NCI-H128 (cell line): ENCODE results near the gene SLC2A11.

ENCODE experiments used
- DNase-seq: peaks from one replicate; lab custom pipeline; 2025; ENCODE audit not compliant: unreplicated experiment; lab: John Stamatoyannopoulos, UW

SLC2A11 gene

DNA sequence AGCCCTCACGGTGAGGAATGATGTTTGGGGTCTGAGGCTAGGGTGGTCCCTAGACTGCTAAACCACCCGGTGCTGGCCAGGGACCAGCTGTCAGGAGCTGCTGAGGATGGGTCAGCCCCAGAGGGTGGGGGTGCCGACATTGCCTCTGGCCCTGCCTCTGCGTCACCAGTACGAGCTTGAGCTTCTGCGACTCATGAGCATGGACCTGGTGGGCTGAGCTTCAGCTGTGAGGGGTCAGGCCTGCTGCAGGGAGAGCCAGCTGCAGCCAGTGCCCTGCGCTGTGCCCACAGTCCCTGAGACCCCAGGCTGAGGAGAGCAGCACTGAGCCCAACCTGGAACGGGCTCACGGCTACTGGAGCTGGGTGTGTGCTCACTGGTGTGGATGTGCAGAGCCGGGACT, 25.9 kb upstream of the SLC2A11 start:
- no peak for DNase-seq

DNA sequence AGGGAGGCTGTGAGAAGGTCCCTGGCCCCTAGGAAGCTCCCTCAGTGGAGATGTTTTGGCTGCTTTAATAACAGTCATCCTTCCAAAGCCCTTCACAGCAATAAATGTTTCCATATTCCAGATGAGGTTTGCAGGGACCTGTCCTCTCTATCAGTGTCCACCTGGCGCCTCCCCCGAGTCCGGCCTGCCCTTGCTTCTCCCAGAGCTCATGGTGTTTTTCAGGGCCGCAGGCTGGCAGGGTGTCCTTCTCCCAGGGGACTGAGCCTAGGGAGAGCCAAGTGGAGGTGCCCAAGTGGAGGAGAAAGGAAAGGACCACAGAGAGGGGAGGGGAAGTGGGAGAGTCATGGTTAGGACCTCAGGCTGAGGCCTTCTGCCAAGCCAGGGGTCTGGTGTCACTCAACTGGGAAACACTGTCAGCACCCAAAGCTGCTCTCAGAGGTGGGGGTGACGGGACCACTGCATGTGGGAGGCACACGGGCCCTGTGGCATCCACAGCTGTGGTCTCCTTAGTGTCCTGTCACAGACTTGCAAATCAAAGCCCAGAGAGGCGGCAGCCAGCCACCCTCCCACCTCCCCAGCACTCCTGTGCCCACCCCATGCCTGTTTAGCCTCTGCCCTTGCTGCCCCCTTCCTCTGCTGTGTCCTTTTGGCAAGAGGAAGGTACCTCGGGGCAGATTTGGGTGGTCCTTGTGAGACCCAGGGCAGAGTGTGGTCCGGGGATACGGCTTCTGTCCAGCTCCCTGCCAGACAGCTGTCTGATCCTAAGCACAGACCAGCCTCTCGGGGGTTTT, 25.3 kb upstream of the SLC2A11 start:
- no peak for DNase-seq

DNA sequence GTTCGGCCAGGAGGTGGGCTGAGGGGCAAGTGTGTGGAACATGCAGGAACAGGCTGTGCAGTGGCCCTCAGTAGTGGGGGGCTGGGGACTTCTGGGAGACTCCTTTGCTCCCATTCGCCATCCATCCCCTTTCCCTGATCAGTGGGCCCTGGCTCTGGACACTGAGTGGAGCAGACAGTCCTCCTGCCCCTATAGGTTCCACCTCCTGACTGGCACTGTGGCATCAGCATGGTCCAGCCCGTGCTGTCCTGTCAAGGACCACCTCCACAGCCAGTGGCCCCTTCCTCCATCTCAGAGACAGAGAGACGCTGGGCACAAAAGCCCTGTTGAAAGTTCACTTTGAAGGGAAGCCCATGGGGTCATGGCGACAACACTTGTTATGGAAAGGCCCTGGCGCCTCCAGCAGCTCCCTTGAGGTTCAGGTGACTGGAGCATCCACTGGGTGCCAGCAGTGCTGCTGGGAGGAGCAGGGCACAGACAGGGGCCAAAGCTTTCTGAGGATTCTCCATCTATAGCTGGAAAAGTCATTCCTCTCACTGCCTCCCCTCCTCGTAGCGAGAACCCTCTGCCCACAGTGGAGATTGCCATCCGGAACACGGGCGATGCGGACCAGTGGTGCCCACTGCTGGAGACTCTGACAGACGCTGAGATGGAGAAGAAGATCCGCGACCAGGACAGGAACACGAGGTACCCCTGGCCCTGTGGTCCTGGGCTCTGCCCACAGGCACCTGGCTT, 24.5 kb upstream of the SLC2A11 start:
- no peak for DNase-seq

DNA sequence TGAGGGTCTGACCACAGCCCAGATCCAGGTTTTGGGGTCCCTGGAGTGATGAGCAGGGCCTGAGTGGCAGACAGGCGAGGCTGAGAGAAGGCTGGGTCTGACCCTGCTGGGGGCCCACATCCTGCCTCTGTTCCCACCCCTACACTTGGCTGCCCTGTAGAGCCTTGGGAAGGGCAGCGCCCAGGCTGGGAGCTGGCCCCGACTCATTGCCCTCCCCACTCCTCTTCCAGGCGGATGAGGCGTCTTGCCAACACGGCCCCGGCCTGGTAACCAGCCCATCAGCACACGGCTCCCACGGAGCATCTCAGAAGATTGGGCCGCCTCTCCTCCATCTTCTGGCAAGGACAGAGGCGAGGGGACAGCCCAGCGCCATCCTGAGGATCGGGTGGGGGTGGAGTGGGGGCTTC, 23.8 kb upstream of the SLC2A11 start:
- DNase-seq, result no peak

DNA sequence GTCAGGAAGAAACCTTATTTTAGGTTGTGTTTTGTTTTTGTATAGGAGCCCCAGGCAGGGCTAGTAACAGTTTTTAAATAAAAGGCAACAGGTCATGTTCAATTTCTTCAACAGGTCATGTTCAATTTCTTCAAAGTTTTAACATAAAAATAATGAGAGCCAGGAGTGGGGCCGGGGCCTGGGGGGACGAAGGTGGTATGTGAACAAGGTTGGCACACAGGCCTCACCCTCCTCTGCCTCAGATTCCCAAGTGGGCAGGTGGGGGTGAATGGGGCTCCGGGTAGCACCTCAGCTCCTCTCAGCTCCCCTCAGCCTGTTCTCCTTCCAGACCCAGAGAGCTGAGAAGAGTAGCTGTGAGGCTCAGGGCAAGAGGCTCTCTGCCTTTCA, 23.3 kb upstream of the SLC2A11 start:
- DNase-seq, result no peak

DNA sequence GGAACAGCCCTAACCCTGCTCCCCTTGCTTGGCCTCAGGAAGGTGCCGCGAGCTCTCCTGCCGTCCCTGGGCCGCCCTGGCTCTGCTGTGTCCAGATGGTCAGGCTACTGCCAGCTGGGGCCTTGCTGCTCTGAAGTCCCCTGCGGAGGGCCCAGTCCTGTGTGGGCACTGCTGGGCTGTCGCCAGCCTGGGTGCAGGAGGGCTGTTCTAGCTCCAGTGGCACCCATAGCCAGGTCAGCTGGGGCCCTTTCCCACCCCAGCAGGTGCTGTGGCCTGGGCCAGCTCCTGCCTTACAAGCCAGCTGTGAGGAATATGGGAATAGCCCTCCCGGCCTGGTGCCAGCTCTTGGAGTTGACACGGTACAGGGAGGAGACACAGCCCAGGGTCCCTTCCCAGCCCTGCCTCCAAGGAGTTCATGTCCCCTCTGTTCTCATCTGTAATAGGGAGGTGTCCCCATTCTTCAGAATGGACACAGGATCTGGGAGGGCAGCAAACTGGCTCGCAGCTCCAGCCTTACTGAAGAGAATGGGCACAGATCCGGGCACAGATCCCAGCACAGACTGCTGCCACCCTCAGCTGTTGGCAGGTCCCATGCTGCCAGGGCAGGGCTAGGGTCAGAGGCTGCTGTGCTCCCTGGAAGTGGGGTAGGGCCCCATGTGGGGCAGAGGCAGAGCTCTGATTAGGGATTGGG, 22.7 kb upstream of the SLC2A11 start:
- no peak for DNase-seq

DNA sequence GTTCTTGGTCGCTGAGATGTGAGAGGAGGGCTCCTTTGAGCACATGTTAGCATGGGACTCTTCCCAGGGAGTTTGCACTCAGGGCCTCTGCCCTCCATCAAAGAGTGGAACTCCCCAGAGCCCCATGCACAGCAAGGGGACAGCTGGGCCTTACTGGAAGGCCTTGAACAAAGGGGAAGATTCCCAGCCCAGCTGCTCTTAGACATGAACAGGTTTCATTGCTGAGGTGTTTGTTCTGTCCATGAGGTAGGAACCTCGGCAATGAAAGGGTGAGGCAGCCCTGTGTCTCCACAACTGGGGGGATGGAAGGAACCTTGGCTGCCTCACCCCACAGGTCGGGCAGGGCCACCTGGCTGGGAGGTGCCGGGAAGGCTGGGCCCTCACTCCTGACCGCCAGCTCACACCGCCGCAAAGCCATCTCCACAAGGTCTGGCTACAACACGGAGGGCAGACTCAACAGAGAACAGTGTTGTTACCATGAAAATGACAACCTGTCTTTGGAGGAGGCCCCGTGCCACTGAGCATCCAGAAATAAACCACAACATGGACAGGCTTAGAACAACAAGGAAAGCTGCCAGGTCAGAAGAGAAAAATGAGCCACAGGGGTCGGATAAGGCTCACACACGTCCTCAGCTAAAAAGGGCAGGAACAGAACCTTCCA, 22.1 kb upstream of the SLC2A11 start:
- no peak for DNase-seq

DNA sequence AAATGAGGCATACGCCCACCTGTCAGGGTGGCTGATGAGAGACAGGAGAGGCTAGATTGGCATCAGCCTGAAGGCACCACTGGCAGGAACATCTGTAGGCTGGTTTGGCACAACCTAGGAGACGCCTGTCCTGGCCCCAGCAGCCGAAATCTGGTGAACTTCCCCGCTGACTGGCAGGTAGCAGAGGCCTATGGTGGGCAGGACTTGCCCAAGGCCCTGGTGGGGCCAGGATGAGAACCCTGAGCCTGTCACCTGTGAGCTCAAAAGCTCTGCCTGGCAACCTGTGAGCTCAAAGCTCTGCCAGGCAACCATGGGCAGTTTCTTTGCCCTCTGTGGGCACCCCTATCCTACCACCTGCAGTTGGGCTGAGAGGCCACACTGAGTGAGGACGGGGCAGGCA, 21.4 kb upstream of the SLC2A11 start:
- no peak for DNase-seq

DNA sequence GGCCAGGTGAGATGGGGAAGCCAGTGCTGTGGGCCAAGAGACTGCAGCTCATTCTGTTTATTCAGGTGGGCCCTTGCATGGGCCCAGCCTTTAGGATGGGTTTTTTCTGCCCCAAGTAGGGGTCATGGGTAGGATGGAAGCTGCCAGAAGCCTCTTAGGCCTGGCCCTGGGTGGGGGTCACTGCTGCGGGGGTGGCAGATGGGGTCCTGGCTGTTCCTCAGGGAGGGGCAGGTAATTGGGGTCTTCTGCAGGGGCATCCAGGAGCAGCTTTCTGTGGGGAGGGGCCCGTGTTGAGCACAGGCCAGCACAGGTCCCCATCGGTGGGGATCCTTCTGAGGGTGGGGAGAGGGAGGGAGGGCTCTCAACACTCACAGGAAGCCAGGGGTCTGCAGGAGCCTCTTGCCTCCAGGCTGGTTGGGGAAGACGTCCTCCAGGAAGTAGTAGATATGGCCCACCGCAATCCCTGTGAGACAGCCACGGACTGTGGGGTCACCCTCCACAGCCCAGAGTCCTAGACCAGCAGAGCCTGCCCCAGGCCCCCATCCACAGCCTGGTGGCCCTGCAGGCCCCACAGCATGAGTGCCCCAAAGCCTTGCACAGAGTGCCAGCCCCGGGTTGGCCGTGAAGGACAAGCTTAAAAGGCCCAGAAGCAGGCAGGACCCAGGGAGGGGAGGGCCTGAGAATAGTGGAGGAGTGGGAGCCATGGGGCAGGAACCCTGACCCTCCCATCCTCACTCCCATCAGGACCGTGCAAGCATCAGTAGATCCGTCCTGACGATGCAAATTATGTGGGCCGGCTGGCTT, 20.8 kb upstream of the SLC2A11 start:
- no peak for DNase-seq

DNA sequence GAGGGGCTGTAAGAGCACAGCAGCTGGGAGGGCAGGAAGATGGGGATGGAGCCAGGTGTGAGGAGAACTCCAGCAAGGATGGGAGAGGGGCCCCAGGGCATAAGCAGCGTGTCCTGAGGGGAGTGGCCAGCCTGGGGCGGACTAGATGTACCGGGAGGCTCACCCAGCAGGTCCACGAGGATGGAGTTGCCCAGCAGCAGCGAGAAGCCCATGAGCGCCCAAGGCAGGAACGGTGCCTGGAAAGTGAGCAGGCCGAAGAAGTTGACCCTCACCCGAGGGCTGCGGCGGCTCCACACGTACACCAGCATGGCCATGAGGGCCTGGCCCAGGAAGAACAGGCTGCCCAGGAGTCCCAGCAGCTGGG, 20.2 kb upstream of the SLC2A11 start:
- no peak for DNase-seq

DNA sequence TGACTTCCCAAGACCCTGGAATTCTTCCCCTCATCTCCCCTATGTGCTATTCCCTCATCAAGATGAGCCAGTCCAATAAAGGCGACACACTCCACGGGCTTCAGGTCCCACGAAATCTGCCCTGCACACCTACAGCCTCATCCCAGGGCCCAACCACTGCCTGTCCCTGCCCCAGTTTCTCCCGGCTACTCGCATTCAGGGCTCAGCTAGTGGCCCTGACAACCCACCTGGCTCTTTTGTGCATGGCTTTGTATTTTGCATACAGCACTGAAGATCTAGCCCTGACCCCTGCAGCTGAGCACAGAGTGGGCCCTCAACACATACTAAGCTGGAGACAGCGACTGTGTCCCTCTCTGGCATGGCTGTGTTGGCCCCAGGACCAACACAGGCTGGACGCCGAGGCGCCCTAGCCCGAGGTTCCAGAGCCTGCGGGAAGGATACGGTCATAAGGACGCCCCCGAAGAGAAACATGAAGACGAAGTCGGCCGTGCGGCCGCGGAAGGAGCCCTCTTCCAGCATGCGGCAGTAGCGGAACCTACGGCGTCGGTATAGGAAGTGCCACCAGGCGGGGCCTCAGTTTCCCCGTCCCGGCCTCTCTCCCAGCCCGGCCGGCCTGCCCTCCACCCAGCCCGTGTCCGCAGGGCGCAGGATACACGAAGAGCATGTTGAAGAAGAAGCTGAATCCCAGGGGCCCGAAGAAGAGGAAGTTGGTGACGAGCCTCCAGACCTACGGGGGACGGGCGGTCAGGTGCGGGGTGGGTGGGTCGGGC, 19.6 kb upstream of the SLC2A11 start:
- DNase-seq, result no peak

DNA sequence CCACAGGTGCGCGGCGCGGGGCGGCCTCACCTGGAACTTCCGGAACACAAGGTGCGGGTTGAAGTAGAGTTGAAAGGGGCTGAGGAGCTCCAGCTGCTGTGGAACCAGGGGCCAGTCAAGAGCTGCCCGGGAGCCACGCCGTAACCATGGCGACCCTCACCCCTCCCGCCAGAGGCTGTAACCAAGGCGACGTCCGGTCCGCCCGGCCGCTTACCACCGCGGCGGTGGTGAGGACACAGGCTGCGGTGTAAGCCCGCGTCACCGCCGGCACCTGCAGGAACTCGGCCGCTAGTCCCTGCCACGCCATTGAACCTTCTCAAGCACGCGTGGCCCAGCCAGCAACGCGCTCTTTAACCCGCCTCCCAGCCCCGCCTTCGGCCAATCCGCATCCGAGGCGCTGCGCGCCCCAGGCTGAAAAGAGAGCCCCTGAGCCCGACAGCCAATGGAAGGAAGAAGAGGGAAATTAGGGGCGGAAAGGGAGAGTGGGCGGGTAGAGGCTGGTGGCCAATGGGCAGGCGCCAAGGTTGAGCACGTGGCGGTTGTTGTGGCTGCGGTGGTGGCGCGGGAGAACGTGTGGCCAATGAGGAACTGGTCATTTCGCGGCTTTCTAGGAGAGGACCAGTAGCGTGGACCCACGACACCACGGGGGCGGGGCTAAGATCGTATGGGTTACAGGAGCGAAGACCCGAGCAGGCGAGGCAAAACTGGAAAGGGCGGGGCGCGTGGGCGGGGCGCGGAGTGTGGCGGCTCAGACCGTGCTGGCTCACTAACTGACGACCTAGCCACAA, 18.8 kb upstream of the SLC2A11 start, which contains the start of gene DERL3:
DERL3 (minus strand) TSS at position 326 of the 788 bp plus-strand sequence; CDS start at position 307, 19 bp downstream.
- DNase-seq, result peak; percentile 82

DNA sequence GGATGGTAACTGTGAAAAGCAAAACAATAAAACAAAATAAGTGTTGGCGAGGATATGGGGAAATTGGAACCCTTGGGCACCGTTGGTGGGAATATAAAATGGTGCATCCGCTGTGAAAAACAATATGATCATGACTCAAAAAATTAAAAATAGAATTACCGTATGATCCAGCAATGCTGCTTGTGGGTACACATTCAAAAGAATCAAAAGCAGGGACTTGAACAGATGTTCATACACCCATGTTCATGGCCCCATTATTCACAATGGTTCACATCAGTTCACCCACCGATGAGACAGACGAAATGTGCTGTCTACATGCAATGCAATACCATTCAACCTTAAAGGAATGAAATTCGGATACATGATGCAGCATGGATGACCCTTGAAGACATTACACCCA, 17.6 kb upstream of the SLC2A11 start:
- no peak for DNase-seq

DNA sequence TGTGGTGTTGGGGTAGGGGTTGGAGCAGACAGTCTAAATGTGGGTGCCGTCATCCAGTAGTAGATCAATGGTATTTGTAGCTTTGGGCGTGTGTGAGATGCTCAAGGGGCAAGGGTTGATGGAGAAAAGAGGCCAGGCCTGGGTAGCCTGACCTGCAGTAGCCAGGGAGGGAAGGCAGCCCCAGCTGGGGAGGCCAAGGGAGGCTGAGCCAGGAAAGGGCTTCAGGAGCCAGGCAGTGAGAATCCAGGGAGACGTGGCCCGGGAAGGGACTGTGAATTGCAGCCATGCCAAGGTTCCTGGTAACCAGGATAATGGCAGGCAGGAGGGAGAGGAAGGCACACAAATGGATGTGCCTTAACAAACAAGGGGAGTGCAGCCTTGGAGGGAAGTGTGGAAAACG, 16.4 kb upstream of the SLC2A11 start:
- DNase-seq, result no peak

DNA sequence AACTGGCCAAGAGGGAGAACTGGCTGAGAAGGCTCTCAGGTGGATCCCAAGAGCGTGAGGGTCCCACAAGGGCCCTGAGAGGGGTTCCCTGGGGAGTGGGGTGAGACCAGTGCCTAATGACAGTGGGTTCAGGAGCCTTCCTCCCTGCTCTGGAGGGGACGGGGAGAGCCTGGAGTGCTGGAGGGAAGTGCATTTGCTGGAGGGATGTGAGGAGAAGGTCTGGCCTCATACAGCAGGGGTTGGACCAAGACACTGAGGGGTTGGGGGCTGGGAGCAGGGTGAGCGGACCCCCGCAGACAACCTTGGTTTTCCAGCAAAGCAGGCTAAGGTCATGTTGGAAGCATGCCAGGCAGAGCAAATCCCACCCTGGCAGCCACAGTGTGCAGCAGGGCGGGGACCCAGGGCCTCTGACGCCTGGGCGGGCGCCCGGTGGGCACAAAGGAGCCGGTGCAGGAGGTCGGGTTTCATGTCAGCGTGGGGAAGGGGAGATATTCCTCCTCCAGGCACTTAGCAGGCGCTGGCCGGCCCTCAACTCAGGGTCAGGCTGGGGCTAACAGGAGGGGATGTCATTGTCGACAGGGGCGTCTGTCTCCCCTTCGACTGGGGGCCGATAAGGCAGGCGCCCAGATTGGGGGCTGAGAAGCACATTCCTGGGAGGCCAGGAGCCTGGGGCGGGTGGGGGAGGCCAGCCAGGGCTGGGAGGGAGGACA, 15.8 kb upstream of the SLC2A11 start:
- no peak for DNase-seq

DNA sequence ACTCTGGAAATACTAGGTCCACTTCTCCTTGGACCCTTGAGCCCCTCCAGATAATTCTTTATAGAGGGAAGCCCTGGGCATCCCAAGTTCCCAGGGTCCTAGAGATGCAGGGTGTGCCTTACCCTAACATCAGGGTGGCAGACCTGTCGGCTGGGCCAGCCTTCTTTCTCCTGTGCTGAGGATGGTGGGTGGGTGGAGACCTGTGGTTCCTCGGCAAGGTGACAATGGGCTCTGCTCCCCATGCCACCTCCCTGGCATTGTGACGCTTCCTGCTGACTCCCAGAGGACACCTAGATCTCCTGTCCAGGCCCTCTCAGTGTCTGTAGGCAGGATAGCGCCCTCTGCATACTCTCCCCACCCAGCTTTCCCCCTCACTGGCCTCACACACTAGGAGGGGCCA, 15.1 kb upstream of the SLC2A11 start:
- no peak for DNase-seq

DNA sequence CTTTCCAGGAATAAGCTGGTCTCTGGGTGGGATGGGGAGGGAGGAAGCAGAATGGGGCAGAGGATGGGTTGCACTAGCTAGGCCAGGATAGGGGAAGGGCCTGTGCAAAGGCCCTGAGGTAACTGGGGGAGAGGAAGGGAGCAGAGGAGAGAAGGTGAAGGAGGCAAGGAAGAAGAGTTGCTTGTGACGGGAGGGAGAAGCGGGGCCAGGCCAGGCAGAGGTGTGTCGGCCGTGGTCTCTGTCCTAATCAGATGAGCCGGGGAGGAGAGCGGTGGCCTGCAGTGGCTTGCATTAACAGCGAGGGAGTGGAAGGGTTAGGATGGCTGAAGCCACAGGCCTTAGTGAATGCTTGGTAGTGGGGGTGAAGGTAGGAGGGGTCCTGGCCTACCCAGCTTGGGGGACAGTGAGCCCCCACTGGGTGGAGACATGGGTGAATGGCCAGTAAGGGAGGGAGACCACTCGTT, 12.9 kb upstream of the SLC2A11 start:
- DNase-seq, result no peak
